ENCODE measurements around the gene STK32B. TPM values are rescaled to one million over a fixed set of nuclear protein-coding genes. Genes with fewer than 3 reads are reported as not detected.
"Not testable (repeated sequence)": the region's sequence is repeated elsewhere in the genome, so short reads cannot be mapped to it uniquely, and the experiment has no call there.

Gene STK32B
- total RNA-seq, result 25.9 TPM

GRCh38 chr4:5051278-5052203 is at the start of gene STK32B:
TSS of gene STK32B (plus strand) at chr4:5051480.
- DNase-seq, result peak; percentile 33

DNA sequence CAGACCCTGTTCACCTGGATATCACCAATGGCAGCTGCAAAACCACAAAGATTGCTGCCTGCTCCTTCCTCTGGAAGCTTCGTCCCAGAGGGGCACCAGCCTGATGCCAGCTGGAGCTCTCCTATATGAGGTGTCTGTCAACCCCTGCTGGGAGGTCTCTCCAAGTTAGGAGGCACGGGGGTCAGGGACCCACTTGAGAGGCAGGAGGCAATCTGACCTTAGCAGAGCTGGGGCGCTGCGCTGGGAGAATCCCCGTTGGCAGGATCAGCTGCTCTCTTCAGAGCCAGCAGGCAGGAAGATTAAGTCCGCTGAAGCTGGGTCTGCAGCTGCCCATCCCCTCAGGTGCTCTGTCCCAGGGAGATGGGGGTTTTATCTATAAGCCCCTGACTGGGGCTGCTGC is 49.6 kb upstream of the STK32B start:
- not testable (repeated sequence) for DNase-seq

GRCh38 chr4:5003372-5003857 is 47.9 kb upstream of the STK32B start:
- no peak for DNase-seq

GRCh38 chr4:5003918-5004317 is 47.4 kb upstream of the STK32B start:
- DNase-seq, result no peak

- DNase-seq, result no peak
These were observed 46.8 kb upstream of the STK32B start for GRCh38 chr4:5004496-5004895.

DNA sequence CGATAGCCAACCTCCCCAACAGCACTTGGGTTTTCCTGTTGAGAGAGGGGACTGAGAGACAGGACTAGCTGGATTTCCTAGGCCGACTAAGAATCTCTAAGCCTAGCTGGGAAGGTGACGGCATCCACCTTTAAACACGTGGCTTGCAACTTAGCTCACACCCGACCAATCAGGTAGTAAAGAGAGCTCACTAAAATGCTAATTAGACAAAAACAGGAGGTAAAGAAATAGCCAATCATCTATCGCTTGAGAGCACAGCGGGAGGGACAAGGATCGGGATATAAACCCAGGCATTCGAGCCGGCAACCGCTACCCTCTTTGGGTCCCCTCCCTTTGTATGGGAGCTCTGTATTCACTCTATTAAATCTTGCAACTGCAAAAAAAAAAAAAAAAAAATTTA is 44.3 kb upstream of the STK32B start:
- not testable (repeated sequence) for DNase-seq

- no peak for DNase-seq
These were observed 41.5 kb upstream of the STK32B start for GRCh38 chr4:5009796-5010195.

DNA sequence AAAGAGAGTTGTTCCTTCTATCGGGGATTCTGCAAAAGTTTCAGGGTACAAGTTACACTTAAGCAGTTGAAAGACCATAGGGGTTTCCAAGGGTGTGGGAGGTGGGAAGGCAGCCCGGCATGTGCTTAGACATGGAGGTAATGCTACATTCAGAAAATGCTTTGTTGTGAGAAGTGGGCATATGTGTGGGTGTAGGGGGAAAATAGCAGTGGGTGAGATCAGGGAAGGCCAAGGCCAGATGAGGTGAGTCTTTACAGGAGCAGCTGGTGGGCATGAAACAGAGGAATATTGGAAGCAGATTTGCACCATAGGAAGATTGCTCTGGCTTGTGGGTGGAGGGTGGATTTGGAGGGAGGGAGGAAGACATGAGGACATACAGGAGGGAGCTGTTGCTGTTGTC is 40.3 kb upstream of the STK32B start:
- DNase-seq, result no peak

- DNase-seq, result no peak
These were observed 38.9 kb upstream of the STK32B start for GRCh38 chr4:5012244-5012898.

DNA sequence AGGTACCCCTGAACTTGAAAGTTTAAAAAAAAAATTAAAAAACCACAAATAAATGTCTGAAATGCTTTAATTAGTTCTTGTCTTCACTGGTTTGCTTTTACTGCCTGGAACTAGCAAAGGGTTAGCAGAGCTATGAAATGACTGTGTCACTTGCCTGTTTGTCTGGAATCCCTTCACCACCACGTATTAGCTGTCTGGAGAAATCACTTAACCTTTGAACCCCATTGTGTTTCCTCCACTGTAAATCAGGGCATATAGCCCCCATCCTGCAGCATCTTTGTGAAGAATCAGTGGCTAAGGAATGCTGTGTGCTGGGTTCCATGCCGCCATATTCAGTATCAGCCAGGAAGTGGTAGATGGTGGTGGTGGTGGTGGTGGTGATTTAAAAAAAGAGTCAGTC is 38.3 kb upstream of the STK32B start:
- DNase-seq, result no peak

DNA sequence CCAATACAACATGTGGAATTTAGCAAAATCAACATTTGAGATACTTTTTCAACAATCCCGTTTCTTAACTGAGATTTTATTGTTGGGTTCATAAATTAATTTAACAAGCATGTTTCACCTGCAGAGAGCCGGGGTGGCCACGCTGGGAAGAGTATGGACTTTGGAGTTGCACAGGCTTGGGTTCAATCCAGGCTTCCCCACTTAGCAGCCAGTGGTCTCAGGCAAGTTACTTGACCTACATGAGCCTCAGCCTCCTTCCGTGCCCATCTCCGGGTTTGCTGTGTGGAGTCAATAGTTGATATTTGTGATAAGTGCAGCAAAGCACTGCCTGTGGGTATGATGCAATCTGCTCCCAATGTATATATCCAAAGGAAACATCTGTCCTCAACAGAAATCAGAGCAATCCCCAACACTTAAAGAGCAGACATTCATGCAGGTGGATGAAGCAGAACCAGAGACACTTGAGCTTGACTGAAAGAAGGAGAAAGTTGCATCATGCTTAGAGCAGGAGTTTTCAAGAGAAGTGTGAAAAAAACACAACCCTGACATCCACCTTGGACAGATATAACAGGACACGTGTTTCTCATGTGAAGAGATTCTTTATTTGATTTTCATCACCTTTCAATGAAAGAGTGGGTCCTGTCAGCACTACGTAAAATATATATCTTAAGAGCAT is 37.1 kb upstream of the STK32B start:
- DNase-seq, result no peak

DNA sequence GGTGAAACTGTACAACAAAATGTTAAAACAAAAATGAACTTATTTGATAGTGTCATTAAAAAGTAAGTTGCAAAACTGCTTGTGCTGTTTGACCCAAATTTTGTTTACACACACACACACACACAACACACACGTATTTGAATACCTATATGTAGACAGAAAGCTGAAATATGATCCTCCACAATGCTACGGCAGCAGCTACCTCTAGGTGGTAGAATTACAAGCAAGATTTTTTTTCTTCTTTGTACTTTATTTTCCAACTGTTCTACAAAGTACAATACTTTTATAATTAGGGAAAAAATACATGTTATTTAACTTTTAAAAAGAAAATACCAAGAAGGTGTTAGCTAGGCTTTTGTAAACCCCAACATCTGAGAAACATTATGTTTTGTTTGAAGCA is 33.2 kb upstream of the STK32B start:
- DNase-seq, result no peak

DNA sequence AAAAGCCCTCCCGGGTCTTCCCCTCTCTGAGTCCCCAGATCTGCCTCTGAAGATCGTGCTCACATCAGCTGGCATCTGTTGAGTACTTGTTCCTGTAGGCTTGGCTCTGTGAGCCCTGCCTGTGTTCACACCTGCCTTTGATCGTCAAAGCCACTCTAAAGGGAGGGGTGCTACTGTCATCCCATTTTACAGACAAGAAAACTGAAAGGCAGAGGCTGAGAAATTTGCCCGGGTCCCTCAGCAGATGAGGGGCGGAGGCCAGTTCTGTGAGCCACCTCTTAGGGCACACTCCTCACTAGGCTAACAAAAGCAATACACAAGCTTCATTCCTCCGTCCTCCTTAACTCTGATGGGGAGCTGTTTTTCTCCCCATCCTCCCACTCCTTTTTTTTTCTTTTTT is 32.7 kb upstream of the STK32B start:
- DNase-seq, result no peak

DNA sequence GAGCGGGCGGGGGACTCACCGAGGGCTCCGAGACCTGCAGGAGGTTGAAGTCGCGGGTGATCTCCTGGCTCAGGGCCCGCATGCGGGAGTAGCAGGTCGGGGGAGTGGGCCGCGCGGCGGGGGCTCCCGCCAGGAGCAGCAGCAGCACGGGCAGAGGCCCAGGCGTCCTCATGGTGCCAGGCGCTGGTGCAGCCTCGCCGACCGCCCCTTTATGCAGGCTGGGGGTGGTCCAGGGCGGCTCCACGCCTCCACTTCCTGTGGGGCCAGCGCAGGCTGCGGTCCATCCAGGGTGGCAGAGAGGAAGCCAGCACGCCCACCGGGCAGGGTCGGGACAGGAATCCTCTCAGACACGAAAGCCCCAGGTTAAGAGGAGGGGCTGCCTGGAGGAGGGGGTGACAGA is 32.0 kb upstream of the STK32B start, which contains the start of gene CYTL1:
Gene CYTL1, minus strand, starts transcription at position 185 of the 400 bp plus-strand sequence. Its CDS starts 13 bp downstream, at position 172.
- no peak for DNase-seq

DNA sequence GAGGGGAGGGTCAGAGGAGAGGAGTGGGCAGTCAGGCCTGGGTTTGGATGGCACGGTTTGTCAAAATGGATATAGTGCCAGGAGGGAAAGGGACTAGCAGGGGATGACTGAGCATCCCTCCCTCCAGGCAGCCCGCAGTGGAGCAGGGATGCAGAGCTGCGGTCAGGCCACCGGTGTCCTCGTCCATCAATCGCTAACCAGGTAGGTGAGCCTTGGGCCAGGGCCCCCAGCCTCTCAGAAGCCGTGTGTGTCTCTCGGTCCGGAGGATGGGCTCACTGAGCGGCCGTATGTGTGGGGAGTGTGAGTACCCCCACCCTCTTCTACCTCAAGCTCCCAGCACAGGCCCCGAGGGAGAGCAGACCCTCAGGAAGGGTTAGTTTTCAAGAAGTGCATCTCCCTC is 31.5 kb upstream of the STK32B start:
- DNase-seq, result no peak

GRCh38 chr4:5020341-5020740 is 30.9 kb upstream of the STK32B start:
- DNase-seq, result no peak

GRCh38 chr4:5021546-5021945 is 29.7 kb upstream of the STK32B start:
- DNase-seq, result no peak

- DNase-seq, result no peak
These were observed 26.6 kb upstream of the STK32B start for GRCh38 chr4:5024673-5025072.

DNA sequence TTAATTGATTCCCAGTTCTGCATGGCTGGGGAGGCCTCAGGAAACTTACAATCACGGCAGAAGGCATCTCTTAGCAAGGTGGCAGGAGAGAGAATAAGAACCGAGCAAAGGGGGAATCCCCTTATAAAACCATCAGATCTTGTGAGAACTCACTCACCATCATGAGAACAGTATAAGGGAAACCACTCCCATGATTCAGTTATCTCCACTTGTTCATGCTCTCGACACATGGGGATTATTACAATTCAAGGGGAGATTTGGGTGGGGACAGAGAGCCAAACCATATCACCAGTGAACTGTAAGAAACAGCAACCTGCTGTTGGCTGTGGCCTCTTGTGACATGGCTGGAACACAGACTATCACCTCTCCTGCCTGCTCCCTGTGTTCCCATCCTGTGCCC is 24.9 kb upstream of the STK32B start:
- no peak for DNase-seq

- no peak for DNase-seq
These were observed 23.9 kb upstream of the STK32B start for GRCh38 chr4:5027346-5027745.

DNA sequence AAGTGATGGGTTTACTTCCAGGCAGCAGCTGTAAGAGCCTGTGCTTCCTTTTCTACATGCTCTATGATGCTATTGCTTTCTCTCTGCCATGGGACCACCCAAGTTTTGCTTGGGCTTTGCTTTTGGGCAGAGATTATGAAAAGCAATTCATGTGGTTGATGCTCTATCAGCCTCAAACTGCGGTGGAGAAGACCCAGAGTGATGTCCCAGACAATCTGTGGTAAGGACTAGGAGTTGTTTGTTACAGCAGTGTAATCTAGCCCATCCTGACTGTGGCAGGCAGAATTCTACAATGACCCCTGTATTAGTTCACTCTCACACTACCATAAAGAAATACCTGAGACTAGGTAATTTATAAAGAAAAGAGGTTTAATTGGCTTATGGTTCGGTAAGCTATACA is 22.8 kb upstream of the STK32B start:
- no peak for DNase-seq

GRCh38 chr4:5029447-5029846 is 21.8 kb upstream of the STK32B start:
- no peak for DNase-seq

GRCh38 chr4:5030221-5030620 is 21.1 kb upstream of the STK32B start:
- DNase-seq, result no peak
